ENCODE measurements around the gene VPS13A. TPM values are rescaled to one million over a fixed set of nuclear protein-coding genes. Genes with fewer than 3 reads are reported as not detected.

VPS13A gene
- total RNA-seq, 4 donors from 2014 or later = 16.4 to 51.0 (median 29.4) TPM

DNA sequence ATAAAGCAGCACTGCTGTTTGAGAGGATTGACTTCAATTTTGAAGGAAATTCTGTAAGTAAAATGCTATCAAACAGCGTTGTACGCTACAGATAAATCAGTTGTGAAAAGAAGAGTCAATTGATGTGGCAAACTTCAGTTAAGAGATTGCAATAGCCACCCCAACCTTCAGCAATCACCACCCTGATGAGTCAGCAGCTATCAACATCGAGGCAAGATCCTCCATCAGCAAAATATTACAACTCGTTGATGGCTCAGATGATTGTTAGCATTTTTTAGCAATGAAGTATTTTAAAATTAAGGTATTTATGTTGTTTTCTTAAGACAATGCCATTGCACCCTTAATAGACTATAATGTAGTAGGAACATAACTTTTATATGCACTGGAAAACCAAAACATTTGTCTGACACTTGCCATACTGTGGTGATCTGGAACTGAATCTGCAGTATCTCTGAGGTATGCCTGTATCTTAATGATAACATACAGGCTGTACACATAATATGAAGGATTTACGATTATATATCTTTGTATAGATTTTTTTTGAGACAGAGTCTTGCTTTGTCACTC lies 47.5 kb downstream of the VPS13A start:
- ATAC-seq = no peak
- Histone ChIP-seq H3K27me3 (no peaks in the 10 kb centered on the region), H3K4me3 (no peak overlapping the region), H3K4me1 (no peaks in the 10 kb centered on the region), H3K27ac (no peak overlapping the region), H3K36me3 (peaks cover 2 to 87% of the 10 kb centered on the region in 2 donors), H3K9me3 (no peaks in the 10 kb centered on the region)
- no peak for TF ChIP-seq POLR2A (IDR thresholded peaks at IDR 0.05)
- TF ChIP-seq CTCF (IDR thresholded peaks at IDR 0.05 in 4 of 5, conservative IDR thresholded peaks at IDR 0.05 in 1 of 5) = no peak
- intact Hi-C loops (cut with DNase I; ENCODE audit: low total_unique reads) = no loop called here
- in situ Hi-C loops (cut with MboI; ENCODE audit: low sequenced_read_pairs in 4 of 4) = loop anchor here in 1 of 4 donors (25.0 kb wide), 1 partner anchor 137 kb away; no protein-coding TSS in a partner anchor
- no peak for DNase-seq

DNA sequence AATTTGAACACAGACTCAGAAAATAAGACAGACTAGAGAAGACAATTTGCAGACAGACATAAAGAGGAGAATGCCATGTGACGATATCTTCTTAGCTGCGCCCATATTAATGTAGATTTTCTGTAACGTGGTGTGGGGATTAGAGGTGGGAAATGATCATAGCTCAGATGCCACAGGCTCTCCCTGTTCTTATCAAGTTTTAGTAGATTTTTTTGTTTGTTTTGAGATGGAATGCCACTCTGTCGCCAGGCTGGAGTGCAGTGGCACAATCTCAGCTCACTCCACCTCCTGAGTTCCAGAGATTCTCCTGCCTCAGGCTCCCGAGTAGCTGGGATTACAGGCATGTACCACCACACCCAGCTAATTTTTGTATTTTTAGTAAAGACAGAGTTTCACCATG lies 59.4 kb downstream of the VPS13A start:
- no peaks in the 10 kb centered on the region for H3K9me3 ChIP-seq
- no peak for TF ChIP-seq CTCF (IDR thresholded peaks at IDR 0.05 in 4 of 5, conservative IDR thresholded peaks at IDR 0.05 in 1 of 5)
- TF ChIP-seq POLR2A (IDR thresholded peaks at IDR 0.05) = no peak
- intact Hi-C loops (cut with DNase I; ENCODE audit: low total_unique reads) = no loop called here
- no peak overlapping the region for H3K27ac ChIP-seq
- no peaks in the 10 kb centered on the region for H3K27me3 ChIP-seq
- H3K4me3 ChIP-seq = no peak overlapping the region
- no peak for DNase-seq
- no peaks in the 10 kb centered on the region for H3K4me1 ChIP-seq
- ATAC-seq = no peak
- peaks cover 0 to 7% of the 10 kb centered on the region in 2 donors for H3K36me3 ChIP-seq
- in situ Hi-C loops (cut with MboI; ENCODE audit: low sequenced_read_pairs in 4 of 4) = loop anchor here in 1 of 4 donors (25.0 kb wide), 1 partner anchor 126 kb away; no protein-coding TSS in a partner anchor

GRCh38 chr9:77237896-77238295 lies 60.6 kb downstream of the VPS13A start:
- H3K4me1 ChIP-seq = no peaks in the 10 kb centered on the region

GRCh38 chr9:77251050-77251449 lies 73.7 kb downstream of the VPS13A start:
- TF ChIP-seq CTCF (IDR thresholded peaks at IDR 0.05 in 4 of 5, conservative IDR thresholded peaks at IDR 0.05 in 1 of 5) = no peak
- no peak for TF ChIP-seq POLR2A (IDR thresholded peaks at IDR 0.05)
- Histone ChIP-seq H3K9me3 (no peaks in the 10 kb centered on the region), H3K4me3 (no peak overlapping the region), H3K4me1 (no peaks in the 10 kb centered on the region), H3K36me3 (no peaks in the 10 kb centered on the region), H3K27ac (no peak overlapping the region), H3K27me3 (no peaks in the 10 kb centered on the region)
- in situ Hi-C loops (cut with MboI; ENCODE audit: low sequenced_read_pairs in 4 of 4) (no loop called here), intact Hi-C loops (cut with DNase I; ENCODE audit: low total_unique reads) (no loop called here)
- no peak for DNase-seq
- no peak for ATAC-seq

More at GRCh38 chr9:77237896-77238295, 60.6 kb downstream of the VPS13A start:
- H3K4me3 ChIP-seq = no peak overlapping the region
- no peak for DNase-seq
- in situ Hi-C loops (cut with MboI; ENCODE audit: low sequenced_read_pairs in 4 of 4) (loop anchor here in 1 of 4 donors (25.0 kb wide), 1 partner anchor 124 kb away; no protein-coding TSS in a partner anchor), intact Hi-C loops (cut with DNase I; ENCODE audit: low total_unique reads) (no loop called here)
- no peaks in the 10 kb centered on the region for H3K27me3 ChIP-seq
- no peak for ATAC-seq
- H3K9me3 ChIP-seq = no peaks in the 10 kb centered on the region
- no peak overlapping the region for H3K27ac ChIP-seq
- no peak for TF ChIP-seq POLR2A (IDR thresholded peaks at IDR 0.05)
- TF ChIP-seq CTCF (IDR thresholded peaks at IDR 0.05 in 4 of 5, conservative IDR thresholded peaks at IDR 0.05 in 1 of 5) = no peak
- peaks cover 0 to 14% of the 10 kb centered on the region in 2 donors for H3K36me3 ChIP-seq
